Activated T-cell treated with anti-CD3 and anti-CD28 coated beads for 48 hours (primary cell): Measurements from ENCODE around the gene CHADL.
A peak's percentile ranks its signal among the peaks of the same experiment; 100 is the strongest.

Experiments used
- DNase-seq: peaks from one replicate; pipeline ENCODE4 v3.0.0-alpha.2; 2020; ENCODE audit warnings: low read depth

CHADL gene

DNA sequence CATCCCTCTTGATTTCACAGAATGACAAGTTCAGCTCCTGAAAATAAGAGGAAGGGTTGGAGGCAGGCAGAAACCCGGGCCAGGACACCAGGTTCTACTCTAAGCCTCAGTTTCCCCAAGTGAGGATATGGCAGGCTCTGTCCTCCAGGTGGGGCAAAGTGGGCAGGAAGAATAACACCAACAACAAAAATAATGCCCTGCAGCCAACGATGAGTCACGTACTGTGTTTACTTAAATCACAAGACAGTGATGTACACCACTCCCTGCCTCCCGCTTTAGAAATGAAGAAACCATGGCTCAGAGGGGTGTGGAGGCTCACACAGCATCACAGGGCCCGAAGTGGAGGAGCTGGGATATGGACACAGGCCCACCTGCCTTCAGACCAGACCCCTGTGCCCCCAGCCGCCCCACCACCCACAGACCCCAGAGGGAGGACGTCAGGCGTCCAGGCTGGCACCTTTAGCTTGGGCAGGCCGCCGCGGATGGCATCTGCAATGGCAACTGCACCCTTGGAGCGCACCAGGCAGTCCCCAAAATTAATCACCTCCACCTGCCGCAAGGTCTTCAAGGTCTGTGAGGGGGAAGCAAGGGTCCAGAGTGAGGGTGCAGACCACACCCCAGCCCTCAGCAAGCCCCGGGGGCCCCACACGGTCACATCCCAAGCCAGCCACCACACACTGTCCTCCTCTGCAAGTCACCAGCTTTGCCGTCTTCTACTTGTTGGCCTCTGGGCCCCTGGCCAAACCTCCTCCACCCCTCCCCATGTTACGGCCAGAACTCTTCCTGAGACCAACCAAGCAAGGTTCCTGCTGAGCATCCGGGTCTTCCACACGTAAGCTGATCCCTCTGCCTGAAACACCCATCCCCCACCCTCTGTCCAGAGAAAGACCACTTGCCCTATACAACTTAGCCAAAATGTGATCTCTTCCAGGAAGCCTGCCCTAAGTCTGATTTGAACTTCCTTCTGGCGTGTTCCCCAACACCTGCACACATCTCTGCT lies 15.8 kb upstream of the CHADL start:
- no peak for DNase-seq

DNA sequence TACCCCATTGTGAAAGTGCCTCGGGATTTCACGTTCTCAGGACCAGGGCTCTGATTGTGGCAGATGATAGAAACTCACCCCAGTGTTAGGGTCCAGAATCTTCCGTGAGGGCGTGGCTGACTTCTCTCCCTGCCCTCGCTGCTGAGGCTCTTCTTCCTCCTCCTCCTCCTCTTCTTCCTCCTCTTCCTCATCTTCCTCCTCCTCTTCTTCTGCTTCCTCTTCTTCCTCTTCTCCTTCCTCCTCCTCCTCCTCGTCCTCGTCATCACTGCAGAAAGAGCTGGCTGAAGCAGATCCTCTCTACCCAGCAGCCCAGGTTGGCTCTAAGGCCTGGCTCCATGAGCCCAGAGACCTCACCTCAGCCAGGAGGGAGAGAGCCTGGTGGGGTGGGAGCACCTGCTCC lies 13.5 kb upstream of the CHADL start:
- DNase-seq: no peak

DNA sequence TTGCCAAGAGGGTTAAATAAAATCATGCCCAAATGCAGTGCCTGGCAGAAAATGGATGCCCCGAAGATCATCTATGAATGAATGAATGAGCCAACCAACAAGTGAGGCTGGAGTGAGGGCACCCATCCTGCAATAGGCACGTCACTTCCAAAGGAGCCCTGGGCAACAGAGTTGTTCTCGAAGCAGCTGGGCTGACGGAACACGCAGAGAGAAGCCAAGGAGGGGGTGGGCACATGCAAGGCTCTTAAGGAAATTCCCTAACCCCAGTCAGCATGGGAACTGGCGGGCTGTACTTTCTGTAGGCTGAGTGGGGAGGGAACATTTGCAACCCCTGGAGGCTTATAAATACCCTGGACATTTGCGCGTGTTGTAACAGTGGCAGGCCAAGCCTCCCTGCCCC lies 11.6 kb upstream of the CHADL start:
- DNase-seq: no peak

DNA sequence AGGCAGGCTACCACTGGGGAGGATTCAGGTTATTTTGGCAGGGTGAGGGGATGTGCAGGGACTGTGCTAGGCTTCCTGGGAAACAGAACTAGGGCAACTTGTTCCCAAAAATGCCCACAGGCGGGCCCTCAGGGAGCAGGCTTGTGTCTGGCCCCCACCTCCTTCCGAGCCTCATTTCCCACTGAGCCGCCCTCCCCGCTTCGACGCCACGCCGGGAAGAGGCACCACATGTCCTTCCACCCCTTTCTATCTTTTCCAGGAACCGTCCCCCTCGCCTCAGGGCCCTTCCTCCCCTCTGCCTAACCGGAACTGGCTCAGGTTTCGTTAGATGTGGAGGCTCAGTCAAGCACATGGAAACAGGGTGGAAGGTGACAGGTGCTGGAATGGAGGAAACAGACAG lies 9.4 kb upstream of the CHADL start:
- DNase-seq: no peak

DNA sequence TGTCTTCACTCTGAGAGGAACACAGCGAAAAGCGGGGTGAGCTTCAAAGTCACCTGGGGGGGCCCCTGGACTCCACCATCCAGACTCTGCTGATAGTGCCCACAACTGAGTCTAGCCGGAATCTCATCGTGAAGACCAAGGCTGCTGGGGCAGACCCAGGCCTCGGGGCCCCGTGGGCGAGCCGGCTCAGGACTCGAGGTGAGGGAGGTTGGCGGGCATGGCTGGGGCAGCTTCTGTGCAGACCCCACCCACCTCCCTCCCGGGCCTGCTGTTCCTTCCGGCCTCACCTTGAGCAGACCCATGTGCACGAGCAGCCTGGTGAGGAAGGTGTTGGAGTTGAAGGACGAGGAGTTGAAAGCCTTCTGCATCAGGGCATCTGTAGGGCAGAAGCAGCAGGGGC lies 8.7 kb upstream of the CHADL start:
- no peak for DNase-seq

DNA sequence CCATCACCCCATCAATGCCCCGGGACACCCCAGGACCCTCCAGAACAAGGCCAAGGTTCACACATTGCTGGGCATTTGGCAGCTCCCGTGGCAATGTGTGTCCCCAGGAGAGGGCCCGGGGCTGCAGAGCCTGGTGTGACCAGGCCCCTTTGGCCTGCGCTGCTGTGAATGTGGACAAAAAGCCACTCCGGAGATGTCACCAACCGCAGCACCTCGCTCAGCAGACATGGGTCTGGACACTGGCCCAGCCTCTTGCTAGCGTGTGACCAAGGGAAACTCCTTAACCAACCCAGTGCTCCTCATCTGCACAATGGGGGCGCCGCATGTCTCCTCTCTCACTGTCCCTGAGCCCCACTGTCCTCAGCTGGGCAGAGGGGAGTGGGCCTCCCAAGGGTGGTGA lies 8.0 kb upstream of the CHADL start:
- no peak for DNase-seq

DNA sequence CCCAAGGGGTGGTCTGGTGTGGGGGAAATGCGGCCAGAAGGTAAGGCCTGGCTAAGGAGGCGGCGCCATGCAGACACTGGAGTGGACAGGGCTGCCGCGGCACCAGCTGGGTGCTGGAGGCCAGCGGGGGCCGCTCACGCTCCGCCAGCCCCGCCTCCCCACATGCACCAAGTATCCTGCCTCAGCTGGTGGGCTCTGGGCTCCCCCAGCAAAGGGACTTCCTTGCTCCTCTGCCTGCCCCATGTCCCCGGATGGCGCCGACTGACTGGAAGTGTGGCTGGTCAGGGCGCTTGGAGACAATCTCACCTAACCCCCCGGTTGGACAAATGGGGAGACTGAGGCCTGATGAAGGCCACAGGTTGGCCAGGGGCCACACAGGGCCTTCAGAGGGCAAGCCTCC lies 7.6 kb upstream of the CHADL start:
- DNase-seq: no peak

DNA sequence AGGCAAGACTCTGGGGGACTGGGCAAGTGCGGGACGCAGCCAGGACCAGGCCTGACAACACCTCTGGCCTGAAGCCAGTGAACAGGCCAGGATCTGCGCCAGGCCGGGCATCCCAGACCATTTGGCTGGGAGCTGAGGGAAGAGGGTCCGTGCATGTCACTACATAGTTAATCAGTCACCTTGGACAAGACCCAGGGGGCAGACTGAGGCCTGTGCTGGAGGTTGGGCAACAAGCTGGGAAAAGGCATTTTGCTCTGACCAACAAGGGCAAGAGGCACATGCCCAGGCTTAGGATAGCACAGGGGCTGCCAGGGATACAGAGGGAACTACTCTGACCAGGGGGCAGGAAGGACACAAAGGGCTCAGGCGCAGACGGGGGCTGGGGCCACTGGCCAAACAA lies 7.0 kb upstream of the CHADL start:
- no peak for DNase-seq

DNA sequence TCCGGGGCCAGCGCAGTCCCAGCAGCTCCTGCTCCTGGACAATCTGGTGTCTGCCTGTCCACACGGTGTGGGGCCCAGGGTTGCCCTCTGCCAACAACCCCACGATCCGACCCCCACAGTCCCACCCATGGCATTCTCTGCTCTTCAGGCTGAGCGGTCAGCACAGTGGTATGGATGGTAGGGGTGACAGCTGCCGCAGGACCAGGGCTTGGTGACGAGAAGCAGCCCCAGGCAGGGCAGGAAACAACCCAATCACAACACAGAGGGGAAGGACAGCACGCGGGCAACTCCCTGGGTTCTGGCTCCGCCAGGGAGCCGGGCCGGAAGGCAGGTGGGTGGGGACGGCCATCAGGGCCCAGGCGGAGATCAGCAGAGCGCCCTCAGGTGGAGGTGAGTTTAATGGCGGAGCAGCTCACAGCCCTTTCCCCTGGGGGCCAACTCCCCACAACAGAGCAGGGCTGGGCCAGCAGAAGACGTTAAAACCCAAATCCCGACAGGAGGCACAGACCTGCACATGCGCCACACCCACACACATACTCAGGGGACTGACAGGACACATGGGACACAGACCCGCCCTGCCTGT lies 5.3 kb upstream of the CHADL start:
- DNase-seq: no peak

DNA sequence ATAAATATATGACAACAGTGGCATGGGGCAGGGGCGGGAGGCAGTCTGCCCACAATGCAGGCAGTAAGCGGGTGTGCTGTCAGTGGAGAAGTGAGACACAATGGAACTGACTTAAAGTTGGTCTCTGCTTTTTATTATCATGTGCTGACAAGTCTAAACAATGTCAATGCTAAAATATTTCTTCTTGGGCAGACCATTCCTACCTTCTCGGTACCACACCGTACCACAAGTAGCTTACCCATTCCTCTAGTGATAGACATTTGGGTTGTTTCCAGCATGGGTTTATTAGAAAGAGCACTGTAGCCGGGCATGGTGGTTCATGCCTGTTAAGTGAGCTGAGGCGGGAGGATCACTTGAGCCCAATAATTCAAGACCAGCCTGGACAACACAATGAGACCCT lies 2.6 kb upstream of the CHADL start:
- no peak for DNase-seq

DNA sequence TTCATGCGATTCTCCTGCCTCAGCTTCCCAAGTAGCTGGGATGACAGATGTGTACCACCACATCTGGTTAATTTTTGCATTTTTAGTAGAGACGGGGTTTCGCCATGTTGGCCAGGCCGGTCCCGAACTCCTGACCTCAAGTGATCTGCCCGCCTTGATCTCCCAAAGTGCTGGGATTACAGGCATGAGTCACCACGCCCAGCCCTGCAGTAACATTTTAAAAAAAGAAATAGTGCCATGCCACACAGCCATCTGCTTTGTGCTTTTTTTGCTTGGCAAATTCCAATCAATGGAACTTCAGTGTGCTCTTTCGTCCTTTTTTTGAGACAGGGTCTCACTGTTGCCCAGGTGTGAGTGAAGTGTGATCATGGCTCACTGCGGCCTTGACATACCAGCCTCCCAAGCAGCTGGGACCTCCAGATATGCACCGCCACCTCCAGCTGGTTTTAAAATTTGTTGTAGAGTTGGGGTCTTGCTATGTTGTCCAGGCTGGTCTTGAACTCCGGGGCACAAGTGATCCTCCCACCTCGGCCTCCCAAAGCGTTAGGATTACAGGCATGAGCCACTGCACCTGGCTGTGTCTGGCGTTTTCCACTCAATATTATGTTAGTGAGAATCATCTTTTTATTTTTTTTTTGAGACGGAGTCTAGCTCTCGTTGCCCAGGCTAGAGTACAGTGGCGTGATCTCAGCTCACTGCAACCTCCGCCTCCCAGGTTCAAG lies 1.8 kb upstream of the CHADL start:
- DNase-seq: no peak

DNA sequence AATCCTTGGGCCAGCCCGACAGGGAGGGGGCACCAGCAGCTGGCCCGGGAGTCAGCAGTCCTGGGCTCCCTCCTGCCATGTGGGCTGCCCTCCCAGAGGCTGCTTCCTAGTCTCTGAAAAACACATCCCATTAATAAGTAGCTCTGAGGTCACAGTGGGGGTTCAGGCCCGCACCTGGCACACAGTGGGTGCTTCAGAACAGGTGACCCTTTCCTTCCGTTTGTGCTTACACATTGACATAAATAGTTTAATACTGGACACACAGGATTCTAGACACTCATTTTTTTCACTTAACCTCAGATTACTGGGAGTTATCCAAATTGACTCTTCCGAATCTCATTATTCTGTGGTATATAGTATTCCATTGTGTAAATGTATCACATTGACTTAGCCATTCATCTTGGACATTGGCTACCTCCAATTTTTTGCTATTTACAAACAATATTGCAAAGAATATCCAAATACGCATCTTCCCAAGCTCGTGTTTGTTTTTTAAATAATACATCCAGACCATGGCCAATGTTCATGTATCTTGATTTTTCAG lies 474 bp upstream of the CHADL start:
- DNase-seq: no peak

DNA sequence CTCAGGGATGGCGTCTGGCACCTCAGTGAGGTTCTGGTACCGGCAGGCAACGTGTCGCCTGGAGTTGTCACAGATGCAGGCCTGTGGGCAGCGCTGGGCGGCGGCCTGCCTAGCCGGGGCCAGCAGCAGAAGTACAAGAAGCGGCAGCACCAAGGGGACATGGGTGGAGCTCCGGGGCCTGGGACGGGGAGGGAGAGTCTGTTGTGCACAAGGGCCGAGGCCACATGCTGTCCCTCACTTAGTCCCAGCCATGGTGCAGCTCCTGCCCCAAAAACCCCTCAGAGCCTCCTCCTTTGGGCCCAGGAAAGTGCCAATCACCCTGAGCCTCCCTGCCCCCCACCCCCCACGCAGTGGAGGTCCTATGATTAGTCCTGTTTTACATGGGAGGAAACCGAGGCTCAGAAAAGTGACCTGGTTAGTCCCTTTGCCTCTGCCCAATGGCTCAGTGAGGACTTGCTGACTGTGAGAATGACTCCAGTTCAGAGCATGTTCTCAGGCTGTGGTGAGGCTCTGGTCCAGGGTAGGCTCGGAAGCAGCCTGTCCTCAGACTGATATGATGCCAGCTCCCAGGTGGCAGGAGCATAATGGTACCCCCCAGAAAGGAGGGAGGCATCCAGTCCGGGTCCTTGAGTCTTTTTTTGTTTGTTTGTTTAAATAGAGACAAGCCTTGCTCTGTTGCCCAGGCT lies 1.1 kb downstream of the CHADL start:
- no peak for DNase-seq

DNA sequence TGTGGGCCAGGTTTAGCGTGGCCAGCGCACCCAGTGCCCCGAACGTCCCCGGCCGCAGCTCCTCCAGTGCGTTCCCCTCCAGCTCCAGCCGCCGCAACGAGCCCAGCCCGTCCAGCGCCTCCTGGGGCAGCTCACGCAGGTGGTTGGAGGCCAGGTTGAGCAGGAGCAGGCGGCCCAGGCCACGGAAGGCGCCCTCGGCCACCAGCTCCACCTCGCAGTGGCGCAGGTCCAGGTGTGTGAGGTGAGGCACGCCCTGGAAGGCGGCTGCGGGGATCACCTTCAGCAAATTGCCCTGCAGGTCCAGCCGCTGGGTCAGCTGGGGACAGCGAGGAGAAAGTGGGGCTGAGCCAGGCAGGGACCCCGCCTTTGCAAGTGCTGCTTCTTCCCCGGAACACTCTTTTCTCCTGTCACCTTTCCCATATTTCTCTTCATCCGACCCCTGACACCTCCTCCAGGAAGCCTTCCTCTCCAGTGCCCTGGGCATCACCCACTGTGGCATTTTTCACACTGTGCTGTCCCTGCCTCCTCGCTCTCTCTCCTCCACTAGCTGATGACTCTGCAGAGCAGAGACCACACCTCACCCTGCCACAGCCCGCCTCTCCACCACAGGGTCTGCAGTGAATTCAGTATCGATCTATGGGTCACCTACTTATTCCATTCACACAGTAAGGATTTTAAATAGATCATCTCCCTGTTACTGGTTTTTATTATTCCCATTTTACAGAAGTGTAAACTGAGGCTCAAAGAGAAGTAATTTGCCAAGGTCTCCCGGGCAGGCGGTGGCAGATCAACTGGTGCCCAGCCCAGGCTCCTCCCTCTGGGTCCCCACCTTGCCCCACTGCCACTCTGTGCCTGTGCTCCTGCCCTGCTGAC lies 1.9 kb downstream of the CHADL start:
- DNase-seq: no peak

DNA sequence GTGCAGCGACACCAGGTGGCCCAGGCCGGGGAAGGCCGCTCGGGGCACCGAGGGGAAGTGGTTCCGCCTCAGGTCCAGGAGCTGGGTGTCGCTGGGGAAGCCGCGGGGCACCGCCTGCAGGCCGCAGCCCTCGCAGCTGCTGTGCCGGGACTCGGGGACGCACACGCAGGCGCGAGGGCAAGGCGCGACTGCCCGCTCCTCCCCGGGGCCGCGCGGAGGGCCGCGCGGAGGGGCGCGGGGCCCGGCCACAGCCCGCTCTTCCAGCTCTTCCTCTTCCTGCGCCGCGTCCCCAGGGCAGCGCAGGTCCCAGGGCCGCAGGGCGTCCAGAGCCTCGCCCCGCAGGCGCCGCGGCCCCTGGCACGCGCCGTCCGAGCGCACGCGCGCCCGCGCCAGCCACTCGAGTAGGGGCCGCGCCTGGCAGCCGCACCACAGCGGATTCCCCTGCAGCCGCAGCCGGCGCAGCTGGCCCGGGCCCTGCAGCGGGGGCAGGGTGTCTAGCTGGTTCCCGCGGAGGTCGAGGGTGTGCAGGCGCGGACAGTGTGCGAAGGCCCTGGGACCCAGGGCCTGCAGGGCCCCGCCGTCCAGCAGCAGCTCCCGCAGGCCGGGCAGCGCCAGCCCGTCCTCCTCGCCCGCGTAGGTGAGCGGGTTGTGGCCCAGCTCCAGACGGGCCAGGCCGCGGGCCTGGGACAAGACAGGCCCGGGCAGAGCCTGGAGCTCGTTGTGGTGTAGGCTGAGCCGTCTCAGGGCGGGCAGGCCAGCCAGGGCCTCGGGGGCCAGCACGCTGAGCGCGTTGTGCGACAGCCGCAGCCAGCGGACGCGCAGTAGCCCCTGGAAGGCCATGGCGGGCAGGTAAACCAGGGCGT lies 2.8 kb downstream of the CHADL start:
- DNase-seq: peak; percentile 79

DNA sequence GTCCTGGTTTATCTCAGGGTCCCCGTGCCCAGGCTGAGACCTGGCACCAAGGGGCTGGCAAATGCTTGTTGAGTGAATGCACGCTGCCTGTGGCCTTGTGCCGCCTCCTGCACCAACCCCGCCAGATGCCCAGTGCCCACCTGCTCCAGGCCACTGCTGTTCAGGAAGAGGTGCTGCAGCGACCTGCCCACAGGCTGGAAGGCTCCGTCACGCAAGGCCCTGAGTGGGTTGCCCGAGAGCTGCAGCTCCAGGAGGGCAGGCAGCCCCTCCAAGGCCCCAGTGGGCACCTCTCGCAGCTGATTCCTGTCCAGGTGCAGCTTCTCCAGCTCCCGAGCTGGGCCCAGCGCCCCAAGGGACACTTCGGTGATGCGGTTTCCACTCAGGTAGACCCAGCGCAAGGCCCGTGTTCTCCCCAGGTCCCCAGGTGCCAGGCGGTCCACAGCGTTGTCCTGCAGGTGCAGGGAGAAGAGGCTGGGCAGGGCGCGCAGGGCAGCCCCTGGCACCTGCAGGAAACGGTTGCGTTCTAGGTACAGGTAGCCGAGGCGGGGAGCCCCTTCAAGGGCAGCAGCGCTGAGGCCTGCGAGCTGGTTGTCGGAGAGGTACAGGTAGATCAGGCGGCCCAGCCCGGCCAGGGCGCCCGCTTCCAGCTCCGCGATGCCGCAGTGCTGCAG lies 3.6 kb downstream of the CHADL start:
- DNase-seq: no peak

DNA sequence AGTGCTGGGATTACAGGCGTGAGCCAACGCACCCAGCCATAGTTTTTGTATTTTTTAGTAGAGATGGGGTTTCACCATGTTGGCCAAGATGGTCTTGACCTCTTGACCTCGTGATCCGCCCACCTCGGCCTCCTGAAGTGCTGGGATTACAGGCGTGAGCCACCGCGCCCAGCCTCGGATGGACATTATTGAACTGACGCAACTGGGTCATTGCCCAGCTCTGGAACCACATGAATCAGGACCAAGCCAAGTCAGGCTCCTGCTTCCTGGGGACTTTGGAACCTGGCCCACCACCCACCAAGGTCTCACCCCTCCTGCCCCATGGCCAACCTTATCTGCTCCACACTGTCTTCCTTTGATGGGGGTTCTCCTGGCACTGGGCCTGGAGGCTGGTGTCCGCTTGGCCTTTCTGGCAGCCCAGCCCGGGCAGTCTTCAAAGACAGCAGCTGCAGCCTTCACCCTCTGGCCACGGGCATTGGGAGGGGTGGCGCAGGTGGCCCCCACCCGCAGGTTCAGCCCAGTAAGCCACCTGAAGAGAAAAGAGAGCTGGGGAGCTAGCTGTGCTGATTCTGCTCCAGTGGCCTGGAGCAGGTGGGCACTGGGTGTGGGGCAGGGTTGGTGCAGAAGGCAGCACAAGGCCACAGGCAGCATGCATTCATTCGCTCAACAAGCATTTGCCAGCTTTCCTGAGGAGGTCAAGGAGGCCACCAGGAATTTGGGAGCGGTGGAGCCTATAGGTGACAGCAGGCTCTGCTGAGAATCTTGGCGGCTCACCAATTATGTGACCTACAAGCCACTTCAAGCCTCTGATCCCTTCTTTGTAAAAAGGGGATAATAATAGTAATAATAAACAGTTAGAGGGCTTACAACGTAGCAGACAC lies 5.7 kb downstream of the CHADL start:
- no peak for DNase-seq

DNA sequence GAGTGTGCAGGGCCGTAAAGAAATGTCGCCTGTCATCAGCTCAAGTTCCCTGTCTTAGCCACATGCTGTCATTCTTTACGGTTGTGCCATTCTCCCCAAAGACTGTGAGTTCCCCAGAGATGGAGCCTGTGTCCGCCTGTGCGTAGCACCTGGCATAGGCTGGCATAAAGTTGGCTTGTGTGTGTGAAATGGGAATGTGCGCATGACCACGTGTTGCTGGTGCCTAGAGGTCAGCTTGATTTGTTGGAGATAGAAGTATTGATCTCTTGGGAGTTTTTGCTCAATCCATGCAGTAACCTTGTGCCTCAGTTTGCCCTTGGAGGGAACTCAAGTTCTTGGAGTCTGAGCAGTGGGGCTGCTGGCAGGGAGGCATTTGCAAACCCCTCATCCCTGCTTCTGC lies 9.4 kb downstream of the CHADL start:
- no peak for DNase-seq

DNA sequence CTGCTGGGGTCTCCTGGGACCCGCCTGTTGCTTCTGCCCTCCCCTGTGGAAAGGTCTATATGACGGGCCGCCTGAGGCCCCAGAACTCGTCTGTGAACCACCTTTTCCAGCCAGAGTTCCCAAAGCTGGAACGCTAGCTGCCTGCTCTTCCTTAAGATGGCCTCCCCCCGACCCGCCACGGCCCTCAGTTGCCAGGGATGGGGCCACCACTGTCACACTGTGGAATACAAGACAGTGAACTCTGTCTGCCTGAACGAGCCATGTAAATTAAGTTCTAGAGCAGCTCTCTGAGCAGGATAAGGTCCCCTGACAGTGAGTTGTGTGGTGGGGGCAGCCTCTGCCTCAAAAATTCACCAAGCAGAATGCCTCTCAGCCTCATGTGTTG lies 10.3 kb downstream of the CHADL start:
- no peak for DNase-seq
